ENCODE results near the gene PPA1. TPM values are rescaled to one million over a fixed set of nuclear protein-coding genes. Genes with fewer than 3 reads are reported as not detected.

PPA1 gene
- total RNA-seq, 1 experiment from 2014 or later, result 293 TPM

DNA sequence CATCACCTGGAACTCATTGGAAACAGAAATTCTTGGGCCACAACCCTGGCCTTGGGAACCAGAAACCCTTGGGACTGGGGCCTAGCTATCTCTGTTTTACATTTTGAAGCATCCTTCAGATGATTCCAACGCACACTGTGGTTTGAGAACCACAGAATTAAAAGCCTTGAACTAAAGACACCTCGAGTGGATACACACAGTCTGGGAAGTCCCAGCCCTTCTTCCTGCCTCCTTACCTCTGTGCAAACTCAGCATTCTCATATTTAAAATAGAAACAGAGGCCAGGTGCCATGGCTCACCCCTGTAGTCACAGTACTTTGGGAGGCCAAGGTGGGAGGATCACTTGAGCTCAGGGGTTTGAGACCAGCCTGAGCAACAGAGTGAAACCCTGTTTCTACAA, 37.7 kb upstream of the PPA1 start:
- Mint-ChIP-seq H3K27me3 (ENCODE audit: insufficient read depth, unreplicated experiment) (no peaks in the 10 kb centered on the region), H3K27ac (ENCODE audit: low read depth, unreplicated experiment) (no peak overlapping the region), H3K4me3 (ENCODE audit: unreplicated experiment) (no peak overlapping the region), H3K4me1 (ENCODE audit: insufficient read depth, unreplicated experiment) (peaks cover 27% of the 10 kb centered on the region), H3K36me3 (ENCODE audit: insufficient read depth, unreplicated experiment) (no peaks in the 10 kb centered on the region), H3K9me3 (ENCODE audit: unreplicated experiment) (peaks cover 4% of the 10 kb centered on the region)
- CTCF ChIA-PET, result interaction anchor here (0.7 to 2.3 kb wide), 2 partner anchors 94 to 133 kb away, joined by 3 to 9 read pairs; no protein-coding TSS in a partner anchor
- no peak for DNase-seq (ENCODE audit: unreplicated experiment)
- POLR2A ChIA-PET, result interaction anchor here (0.6 to 5.6 kb wide), 4 partner anchors 38 to 94 kb away, joined by 3 to 43 read pairs (median 4); partner anchors contain the start of gene PPA1
- BruUV-seq (replicated peaks), result no TSS peak
- TF ChIP-seq, protein P1, sequence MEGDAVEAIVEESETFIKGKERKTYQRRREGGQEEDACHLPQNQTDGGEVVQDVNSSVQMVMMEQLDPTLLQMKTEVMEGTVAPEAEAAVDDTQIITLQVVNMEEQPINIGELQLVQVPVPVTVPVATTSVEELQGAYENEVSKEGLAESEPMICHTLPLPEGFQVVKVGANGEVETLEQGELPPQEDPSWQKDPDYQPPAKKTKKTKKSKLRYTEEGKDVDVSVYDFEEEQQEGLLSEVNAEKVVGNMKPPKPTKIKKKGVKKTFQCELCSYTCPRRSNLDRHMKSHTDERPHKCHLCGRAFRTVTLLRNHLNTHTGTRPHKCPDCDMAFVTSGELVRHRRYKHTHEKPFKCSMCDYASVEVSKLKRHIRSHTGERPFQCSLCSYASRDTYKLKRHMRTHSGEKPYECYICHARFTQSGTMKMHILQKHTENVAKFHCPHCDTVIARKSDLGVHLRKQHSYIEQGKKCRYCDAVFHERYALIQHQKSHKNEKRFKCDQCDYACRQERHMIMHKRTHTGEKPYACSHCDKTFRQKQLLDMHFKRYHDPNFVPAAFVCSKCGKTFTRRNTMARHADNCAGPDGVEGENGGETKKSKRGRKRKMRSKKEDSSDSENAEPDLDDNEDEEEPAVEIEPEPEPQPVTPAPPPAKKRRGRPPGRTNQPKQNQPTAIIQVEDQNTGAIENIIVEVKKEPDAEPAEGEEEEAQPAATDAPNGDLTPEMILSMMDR (IDR thresholded peaks at IDR 0.05; ENCODE audit: unreplicated experiment), result no peak
- intact Hi-C loops (cut with micrococcal nuclease), result no loop called here

DNA sequence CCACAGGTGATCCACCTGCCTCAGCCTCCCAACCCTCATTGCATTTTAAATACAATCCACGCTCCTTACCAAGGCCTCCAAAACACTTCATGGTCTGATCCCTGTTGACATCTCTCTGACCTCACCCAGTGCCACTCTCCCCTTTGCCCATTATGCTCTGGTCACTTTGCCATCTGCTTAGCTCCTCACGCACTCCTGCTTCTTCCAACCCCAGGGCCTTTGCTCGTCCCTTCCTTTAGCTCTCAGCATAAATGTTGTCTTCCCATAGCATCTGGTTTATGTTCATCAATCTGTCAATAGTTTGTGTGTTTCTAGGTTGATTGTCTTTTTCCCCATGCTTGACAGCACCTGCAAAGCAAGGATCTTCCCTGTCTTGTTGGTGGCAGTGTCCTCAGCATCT, 36.5 kb upstream of the PPA1 start:
- CTCF ChIA-PET, result interaction anchor here (0.5 to 2.3 kb wide), 5 partner anchors 37 to 602 kb away, joined by 3 to 9 read pairs (median 3); partner anchors contain the start of genes PPA1 and SAR1A
- no peaks in the 10 kb centered on the region for H3K9me3 Mint-ChIP-seq (ENCODE audit: unreplicated experiment)
- POLR2A ChIA-PET, result interaction anchor here (4.0 to 5.6 kb wide), 2 partner anchors 26 to 37 kb away, joined by 13 to 43 read pairs; partner anchors contain the start of gene PPA1

DNA sequence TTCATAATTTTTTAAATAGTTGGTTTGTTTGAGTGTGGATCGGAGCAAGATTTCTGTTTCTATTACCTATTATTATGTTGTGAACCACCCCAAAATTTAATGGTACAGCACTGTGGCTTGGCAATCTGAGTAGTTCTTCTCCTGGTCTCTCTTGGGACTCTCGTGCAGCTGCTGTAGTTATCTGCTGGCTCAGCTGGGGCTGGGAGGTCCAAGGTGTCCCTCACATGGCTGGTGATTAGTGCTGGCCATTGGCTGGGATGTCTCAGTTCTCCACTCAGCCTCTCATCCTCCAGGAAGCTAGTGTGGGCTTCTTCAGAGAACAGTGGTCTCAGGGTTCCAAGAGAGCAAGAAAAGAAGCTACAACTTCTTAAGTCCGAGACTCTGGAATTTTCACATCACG, 35.1 kb upstream of the PPA1 start:
- Mint-ChIP-seq H3K27me3 (ENCODE audit: insufficient read depth, unreplicated experiment) (no peaks in the 10 kb centered on the region), H3K9me3 (ENCODE audit: unreplicated experiment) (no peaks in the 10 kb centered on the region), H3K27ac (ENCODE audit: low read depth, unreplicated experiment) (no peak overlapping the region), H3K36me3 (ENCODE audit: insufficient read depth, unreplicated experiment) (no peaks in the 10 kb centered on the region), H3K4me3 (ENCODE audit: unreplicated experiment) (no peak overlapping the region), H3K4me1 (ENCODE audit: insufficient read depth, unreplicated experiment) (peaks cover 30% of the 10 kb centered on the region)
- intact Hi-C loops (cut with micrococcal nuclease), result no loop called here
- BruUV-seq (replicated peaks), result no TSS peak
- ChIA-PET POLR2A (interaction anchor here (1.0 to 5.6 kb wide), 7 partner anchors 9 to 136 kb away, joined by 3 to 43 read pairs (median 10); partner anchors contain the start of genes EIF4EBP2 and PPA1), CTCF (interaction anchor here (1.5 to 4.7 kb wide), 2 partner anchors 96 to 98 kb away, joined by 4 to 23 read pairs; no protein-coding TSS in a partner anchor)
- no peak for DNase-seq (ENCODE audit: unreplicated experiment)
- TF ChIP-seq, protein P1 (IDR thresholded peaks at IDR 0.05; ENCODE audit: unreplicated experiment), result no peak

More for the DNA sequence above, 36.5 kb upstream of the PPA1 start:
- Mint-ChIP-seq H3K27me3 (ENCODE audit: insufficient read depth, unreplicated experiment) (no peaks in the 10 kb centered on the region), H3K36me3 (ENCODE audit: insufficient read depth, unreplicated experiment) (no peaks in the 10 kb centered on the region), H3K4me3 (ENCODE audit: unreplicated experiment) (no peak overlapping the region), H3K4me1 (ENCODE audit: insufficient read depth, unreplicated experiment) (peaks cover 30% of the 10 kb centered on the region), H3K27ac (ENCODE audit: low read depth, unreplicated experiment) (no peak overlapping the region)
- TF ChIP-seq, protein P1 (IDR thresholded peaks at IDR 0.05; ENCODE audit: unreplicated experiment), result no peak
- intact Hi-C loops (cut with micrococcal nuclease), result no loop called here
- BruUV-seq (replicated peaks), result no TSS peak
- no peak for DNase-seq (ENCODE audit: unreplicated experiment)

DNA sequence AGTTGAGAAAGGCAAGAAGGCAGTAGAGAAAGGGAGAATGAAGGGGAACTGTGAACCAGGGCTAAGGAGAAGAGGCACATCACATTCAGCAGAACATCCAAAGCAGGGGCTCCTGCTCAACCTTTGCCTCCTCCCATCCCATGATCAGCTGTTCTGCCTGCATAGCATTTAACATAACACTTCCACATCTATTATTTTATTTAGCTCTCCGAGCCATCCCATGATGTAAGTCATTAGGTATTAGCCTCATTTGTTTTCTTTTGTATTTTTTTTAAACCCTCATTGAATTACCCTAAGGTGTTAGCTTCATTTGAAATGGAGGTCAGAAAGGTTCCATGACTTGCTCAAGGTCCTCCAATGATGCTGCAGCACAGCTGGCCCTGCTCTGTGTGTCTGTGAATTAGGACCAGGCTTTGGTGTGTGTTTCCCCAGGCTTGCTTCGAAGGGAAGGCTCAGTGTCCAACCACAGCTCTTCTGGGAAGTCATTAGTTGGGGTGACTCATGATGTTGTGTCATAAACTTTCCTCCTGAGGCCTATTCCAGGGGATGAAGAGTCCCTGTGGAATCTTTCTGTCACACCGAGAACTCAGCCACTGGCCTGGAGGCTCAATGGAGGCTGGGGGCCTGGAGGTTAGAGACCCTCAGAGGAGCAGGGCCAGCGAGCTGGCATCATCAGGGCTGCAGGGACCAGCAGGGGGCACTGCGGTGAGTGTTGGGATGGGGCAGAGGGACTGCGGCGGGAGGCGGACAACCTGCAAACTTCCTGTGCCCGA, 34.1 kb upstream of the PPA1 start:
- Mint-ChIP-seq H3K36me3 (ENCODE audit: insufficient read depth, unreplicated experiment) (no peaks in the 10 kb centered on the region), H3K4me1 (ENCODE audit: insufficient read depth, unreplicated experiment) (peaks cover 30% of the 10 kb centered on the region), H3K27me3 (ENCODE audit: insufficient read depth, unreplicated experiment) (no peaks in the 10 kb centered on the region), H3K4me3 (ENCODE audit: unreplicated experiment) (peak overlapping the region; percentile 3), H3K9me3 (ENCODE audit: unreplicated experiment) (no peaks in the 10 kb centered on the region), H3K27ac (ENCODE audit: low read depth, unreplicated experiment) (peak overlapping the region; percentile 92)
- BruUV-seq (replicated peaks), result no TSS peak
- TF ChIP-seq, protein P1 (IDR thresholded peaks at IDR 0.05; ENCODE audit: unreplicated experiment), result peak; percentile 43
- POLR2A ChIA-PET, result interaction anchor here (0.7 to 5.6 kb wide), 21 partner anchors 9 to 215 kb away, joined by 3 to 43 read pairs (median 5); partner anchors contain the start of genes EIF4EBP2, PPA1, SAR1A and TYSND1
- CTCF ChIA-PET, result interaction anchor here (0.8 to 4.7 kb wide), 5 partner anchors 28 to 99 kb away, joined by 3 to 23 read pairs (median 4); partner anchors contain the start of gene PPA1
- intact Hi-C loops (cut with micrococcal nuclease), result loop anchor here (1.0 kb wide), 1 partner anchor 35 kb away; no protein-coding TSS in a partner anchor
- DNase-seq (ENCODE audit: unreplicated experiment), result peak; percentile 95
